GM12891 (cell line): ENCODE results near the gene TWF2.

ENCODE experiments used
- PAX5 ChIP-seq: IDR thresholded peaks from 2 replicates; pipeline ENCODE4 v1.6.1; 2011; ENCODE audit warnings: low read length, moderate library complexity, mild to moderate bottlenecking; ENCODE audit not compliant: insufficient read depth, severe bottlenecking
- POLR2A ChIP-seq: IDR thresholded peaks from 2 replicates; pipeline ENCODE4 v1.6.1; 2011; ENCODE audit warnings: low read depth, low read length, control low read depth
- POLR2AphosphoS5 ChIP-seq: IDR thresholded peaks from 2 replicates; pipeline ENCODE4 v1.6.1; 2011; ENCODE audit warnings: low read depth, low read length, control low read depth
- POU2F2 ChIP-seq: IDR thresholded peaks from 2 replicates; pipeline ENCODE4 v1.6.1; 2011; ENCODE audit warnings: low read depth, mild to moderate bottlenecking, control low read depth, low read length, moderate library complexity
- SPI1 ChIP-seq: IDR thresholded peaks from 2 replicates; pipeline ENCODE4 v1.6.1; 2011; ENCODE audit warnings: low read depth, low read length, control low read depth
- TAF1 ChIP-seq: IDR thresholded peaks from 2 replicates; pipeline ENCODE4 v1.6.1; 2011; ENCODE audit warnings: low read depth, low read length, control low read depth

DNA sequence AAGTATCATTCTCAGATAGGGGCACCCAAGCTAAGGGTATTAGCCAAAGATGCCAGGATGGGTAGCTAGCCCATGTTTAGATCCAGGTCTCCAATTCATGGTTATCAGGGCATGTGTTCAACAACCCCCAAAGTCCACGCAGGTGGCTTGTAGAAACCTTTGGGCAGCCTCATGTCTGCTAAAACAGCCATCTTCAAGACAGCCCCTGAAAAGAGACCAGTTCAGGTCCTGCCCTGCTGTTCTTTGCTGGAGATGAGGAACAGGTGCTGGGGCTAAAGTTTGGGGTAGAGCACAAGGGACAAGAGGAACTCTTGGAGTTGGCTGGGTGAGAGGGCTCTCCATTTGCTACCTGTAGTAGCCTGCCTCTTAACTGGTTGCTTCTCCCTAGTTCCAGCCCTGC lies 11.2 kb upstream of the TWF2 start:
- TF ChIP-seq POLR2A (no peak), TAF1 (no peak), POLR2AphosphoS5 (no peak), SPI1 (no peak), PAX5 (no peak), POU2F2 (no peak)
